Astrocyte (in vitro differentiated cells and primary cell): Measurements from ENCODE around the gene TRUB2. TPM values are rescaled to one million over a fixed set of nuclear protein-coding genes. Genes with fewer than 3 reads are reported as not detected.

ENCODE experiments used
- DNase-seq: peaks from one replicate; pipeline ENCODE4 v3.0.0-alpha.2; 2010; ENCODE audit warnings: low read depth
- FAIRE-seq: peaks from 2 replicates; lab custom pipeline; 2011; peaks lifted over from hg19 to GRCh38; lab: Jason Lieb, UNC
- H2AFZ ChIP-seq: 2 replicates; pipeline ENCODE4 v1.6.0; 2012; ENCODE audit warnings: low read depth, low read length, inconsistent platforms
- H3K27ac ChIP-seq: 2 replicates; pipeline ENCODE4 v1.5.1; 2011; ENCODE audit warnings: low read depth, low read length, inconsistent platforms
- H3K27me3 ChIP-seq: 2 replicates; pipeline ENCODE4 v1.6.0; 2011; ENCODE audit warnings: low read length, inconsistent platforms; ENCODE audit not compliant: insufficient read depth
- H3K36me3 ChIP-seq: 2 replicates; pipeline ENCODE4 v1.5.1; 2011; ENCODE audit warnings: low read length, inconsistent platforms; ENCODE audit not compliant: insufficient read depth
- H3K4me1 ChIP-seq: 2 replicates; pipeline ENCODE4 v1.5.1; 2011; ENCODE audit warnings: low read length, inconsistent platforms; ENCODE audit not compliant: insufficient read depth
- H3K4me2 ChIP-seq: 2 replicates; pipeline ENCODE4 v1.6.0; 2012; ENCODE audit warnings: low read length, inconsistent platforms
- H3K4me3 ChIP-seq: 2 replicates; pipeline ENCODE4 v1.5.1; 2011; ENCODE audit warnings: low read depth, mild to moderate bottlenecking, low read length, inconsistent platforms; ENCODE audit not compliant: insufficient read depth
- H3K79me2 ChIP-seq: 2 replicates; pipeline ENCODE4 v1.6.0; 2012; ENCODE audit warnings: mild to moderate bottlenecking, low read length, inconsistent platforms; ENCODE audit not compliant: insufficient read depth
- H3K9ac ChIP-seq: 2 replicates; pipeline ENCODE4 v1.6.0; 2012; ENCODE audit warnings: mild to moderate bottlenecking, low read length, inconsistent platforms
- H3K9me3 ChIP-seq: 2 replicates; pipeline ENCODE4 v1.5.1; 2012; ENCODE audit warnings: low read depth, mild to moderate bottlenecking, low read length, inconsistent platforms; ENCODE audit not compliant: insufficient read depth
- H4K20me1 ChIP-seq: 2 replicates; pipeline ENCODE4 v1.6.0; 2012; ENCODE audit warnings: low read length, inconsistent platforms; ENCODE audit not compliant: insufficient read depth
- H3K27ac Mint-ChIP-seq: one replicate; pipeline ENCODE4 v1.8.0; 2021; ENCODE audit warnings: mild to moderate bottlenecking, mixed read lengths; ENCODE audit not compliant: unreplicated experiment
- H3K27me3 Mint-ChIP-seq: one replicate; pipeline ENCODE4 v1.8.0; 2021; ENCODE audit warnings: low read depth, mixed read lengths; ENCODE audit not compliant: unreplicated experiment
- H3K36me3 Mint-ChIP-seq: one replicate; pipeline ENCODE4 v1.8.0; 2021; ENCODE audit warnings: low read depth, mixed read lengths; ENCODE audit not compliant: unreplicated experiment
- H3K4me1 Mint-ChIP-seq: one replicate; pipeline ENCODE4 v1.8.0; 2021; ENCODE audit warnings: low read depth, mixed read lengths; ENCODE audit not compliant: unreplicated experiment
- H3K4me3 Mint-ChIP-seq: one replicate; pipeline ENCODE4 v1.8.0; 2021; ENCODE audit warnings: mild to moderate bottlenecking, moderate library complexity, mixed read lengths; ENCODE audit not compliant: unreplicated experiment
- H3K9me3 Mint-ChIP-seq: one replicate; pipeline ENCODE4 v1.8.0; 2021; ENCODE audit warnings: mild to moderate bottlenecking, mixed read lengths; ENCODE audit not compliant: unreplicated experiment
- CTCF ChIP-seq: IDR thresholded peaks from 2 replicates; pipeline ENCODE4 v1.5.1; 2011; ENCODE audit warnings: low read depth, mild to moderate bottlenecking, inconsistent platforms, low read length, moderate library complexity; ENCODE audit not compliant: insufficient read depth
- EZH2 ChIP-seq: IDR thresholded peaks from 2 replicates; pipeline ENCODE4 v1.6.1; 2012; ENCODE audit warnings: mild to moderate bottlenecking, low read length, inconsistent platforms; ENCODE audit not compliant: insufficient read depth
- total RNA-seq: library from RNA; stranded (reverse); gene quantifications from 2 replicates; pipeline ENCODE4 v1.2.1, GENCODE V29; 2021

The TRUB2 gene
- total RNA-seq, 1 donor from 2014 or later, result 26.6 TPM

GRCh38 chr9:128355451-128355850, 33.2 kb upstream of the TRUB2 start:
- no peak overlapping the region for H3K27ac Mint-ChIP-seq
- Histone ChIP-seq H3K4me1 (no peaks in the 10 kb centered on the region), H3K36me3 (no peaks in the 10 kb centered on the region), H3K79me2 (no peaks in the 10 kb centered on the region), H3K9me3 (no peaks in the 10 kb centered on the region), H3K27ac (no peak overlapping the region), H4K20me1 (no peaks in the 10 kb centered on the region), H3K9ac (no peak overlapping the region), H3K4me2 (no peak overlapping the region), H2AFZ (no peak overlapping the region), H3K27me3 (no peaks in the 10 kb centered on the region), H3K4me3 (no peak overlapping the region)
- H3K4me3 Mint-ChIP-seq, result no peak overlapping the region
- H3K4me1 Mint-ChIP-seq, result no peaks in the 10 kb centered on the region
- no peak for TF ChIP-seq EZH2
- no peak for TF ChIP-seq CTCF
- no peak for DNase-seq
- H3K9me3 Mint-ChIP-seq, result no peaks in the 10 kb centered on the region
- no peaks in the 10 kb centered on the region for H3K27me3 Mint-ChIP-seq
- FAIRE-seq, result no peak
- H3K36me3 Mint-ChIP-seq, result peaks cover 19% of the 10 kb centered on the region

- H3K27me3 ChIP-seq, result no peaks in the 10 kb centered on the region
- Mint-ChIP-seq H3K9me3 (no peaks in the 10 kb centered on the region), H3K4me1 (no peaks in the 10 kb centered on the region), H3K27ac (no peak overlapping the region), H3K27me3 (no peaks in the 10 kb centered on the region), H3K4me3 (no peak overlapping the region), H3K36me3 (peaks cover 18% of the 10 kb centered on the region)
- TF ChIP-seq EZH2 (no peak), CTCF (no peak)
- DNase-seq, result no peak
- H3K9ac ChIP-seq, result no peak overlapping the region
- H3K79me2 ChIP-seq, result no peaks in the 10 kb centered on the region
- H3K4me2 ChIP-seq, result no peak overlapping the region
- no peak for FAIRE-seq
- H3K36me3 ChIP-seq, result peaks cover 18% of the 10 kb centered on the region
- no peaks in the 10 kb centered on the region for H4K20me1 ChIP-seq
- H3K4me1 ChIP-seq, result no peaks in the 10 kb centered on the region
- no peak overlapping the region for H3K4me3 ChIP-seq
- H3K27ac ChIP-seq, result no peak overlapping the region
- H2AFZ ChIP-seq, result no peak overlapping the region
- H3K9me3 ChIP-seq, result no peaks in the 10 kb centered on the region
Measured at GRCh38 chr9:128349772-128350171, 27.5 kb upstream of the TRUB2 start.

GRCh38 chr9:128349125-128349524, 26.9 kb upstream of the TRUB2 start:
- no peak for FAIRE-seq
- Mint-ChIP-seq H3K36me3 (peaks cover 15% of the 10 kb centered on the region), H3K27ac (no peak overlapping the region), H3K9me3 (no peaks in the 10 kb centered on the region), H3K4me1 (no peaks in the 10 kb centered on the region), H3K4me3 (no peak overlapping the region), H3K27me3 (no peaks in the 10 kb centered on the region)
- H3K9me3 ChIP-seq, result no peaks in the 10 kb centered on the region
- no peaks in the 10 kb centered on the region for H3K79me2 ChIP-seq
- TF ChIP-seq CTCF, result no peak
- no peak for TF ChIP-seq EZH2
- H3K9ac ChIP-seq, result no peak overlapping the region
- no peak overlapping the region for H3K27ac ChIP-seq
- peaks cover 21% of the 10 kb centered on the region for H3K36me3 ChIP-seq
- H3K27me3 ChIP-seq, result no peaks in the 10 kb centered on the region
- H3K4me3 ChIP-seq, result no peak overlapping the region
- H2AFZ ChIP-seq, result no peak overlapping the region
- no peaks in the 10 kb centered on the region for H4K20me1 ChIP-seq
- no peaks in the 10 kb centered on the region for H3K4me1 ChIP-seq
- no peak overlapping the region for H3K4me2 ChIP-seq
- DNase-seq, result no peak
